CD4-positive, alpha-beta T cell treated with Interleukin-2 at 100 ng/mL for 4 hours (primary cell): ENCODE results near the gene ZNF385C.
A peak's percentile ranks its signal among the peaks of the same experiment; 100 is the strongest.
"Not testable (repeated sequence)": the region's sequence is repeated elsewhere in the genome, so short reads cannot be mapped to it uniquely, and the experiment has no call there.

Experiments used
- DNase-seq: peaks from one replicate; pipeline ENCODE4 v3.0.0-alpha.2; 2020; ENCODE audit warnings: low spot score

Gene ZNF385C

GRCh38 chr17:42097691-42098631, at the start of gene ZNF385C:
Gene ZNF385C (minus strand): TSS chr17:42098473. CDS start chr17:42063056, 35,417 bp downstream.
- peak; percentile 26 for DNase-seq

- no peak for DNase-seq
Observed at GRCh38 chr17:42146911-42147607, 48.8 kb upstream of the ZNF385C start.

GRCh38 chr17:42143138-42143537, 44.9 kb upstream of the ZNF385C start:
- not testable (repeated sequence) for DNase-seq

GRCh38 chr17:42142371-42142896, 44.2 kb upstream of the ZNF385C start:
- DNase-seq = no peak

- no peak for DNase-seq
Observed at GRCh38 chr17:42141382-42141781, 43.1 kb upstream of the ZNF385C start.

GRCh38 chr17:42140690-42141089, 42.4 kb upstream of the ZNF385C start:
- DNase-seq = not testable (repeated sequence)

- no peak for DNase-seq
Observed at GRCh38 chr17:42138749-42139492, 40.6 kb upstream of the ZNF385C start.

- DNase-seq = no peak
Observed at GRCh38 chr17:42136654-42137051, 38.4 kb upstream of the ZNF385C start.

GRCh38 chr17:42135664-42136653, 37.7 kb upstream of the ZNF385C start:
- DNase-seq = peak; percentile 14

GRCh38 chr17:42135151-42135550, 36.9 kb upstream of the ZNF385C start:
- no peak for DNase-seq

- peak; percentile 46 for DNase-seq
Observed at GRCh38 chr17:42133461-42134041, 35.3 kb upstream of the ZNF385C start.

- peak; percentile 18 for DNase-seq
Observed at GRCh38 chr17:42132941-42133340, 34.7 kb upstream of the ZNF385C start.

- DNase-seq = no peak
Observed at GRCh38 chr17:42131981-42132432, 33.7 kb upstream of the ZNF385C start.

- no peak for DNase-seq
Observed at GRCh38 chr17:42131232-42131631, 33.0 kb upstream of the ZNF385C start.

GRCh38 chr17:42130310-42130936, 32.1 kb upstream of the ZNF385C start:
- no peak for DNase-seq

GRCh38 chr17:42129109-42129837, 31.0 kb upstream of the ZNF385C start:
- no peak for DNase-seq

- no peak for DNase-seq
Observed at GRCh38 chr17:42127414-42127813, 29.1 kb upstream of the ZNF385C start.

- no peak for DNase-seq
Observed at GRCh38 chr17:42126836-42127235, 28.6 kb upstream of the ZNF385C start.

- DNase-seq = no peak
Observed at GRCh38 chr17:42125565-42125964, 27.3 kb upstream of the ZNF385C start.
